Measurements from ENCODE around the gene CAMK1D.

CAMK1D gene

DNA sequence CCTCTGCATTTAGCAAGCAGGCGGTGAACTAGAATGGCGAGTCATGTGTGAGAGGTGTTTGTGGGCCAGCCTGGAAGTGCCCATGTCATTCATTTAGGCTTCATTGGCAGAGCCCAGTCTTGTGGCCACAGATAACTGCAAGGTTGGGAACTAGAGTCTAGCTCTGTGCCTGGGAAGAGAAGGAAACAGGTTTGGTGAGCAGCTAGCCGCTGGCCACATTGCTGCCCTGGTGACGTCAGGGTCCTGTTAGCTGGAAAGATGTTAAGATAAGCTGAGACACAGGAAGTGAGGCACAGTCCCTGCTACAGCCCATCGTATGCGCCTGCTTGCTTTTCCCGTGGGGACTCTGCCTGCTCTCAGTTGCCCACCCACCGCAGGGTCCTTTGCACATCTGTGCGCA, 185.5 kb downstream of the CAMK1D start:
- H3K27ac ChIP-seq, result no peak overlapping the region
- TF ChIP-seq, protein P1, sequence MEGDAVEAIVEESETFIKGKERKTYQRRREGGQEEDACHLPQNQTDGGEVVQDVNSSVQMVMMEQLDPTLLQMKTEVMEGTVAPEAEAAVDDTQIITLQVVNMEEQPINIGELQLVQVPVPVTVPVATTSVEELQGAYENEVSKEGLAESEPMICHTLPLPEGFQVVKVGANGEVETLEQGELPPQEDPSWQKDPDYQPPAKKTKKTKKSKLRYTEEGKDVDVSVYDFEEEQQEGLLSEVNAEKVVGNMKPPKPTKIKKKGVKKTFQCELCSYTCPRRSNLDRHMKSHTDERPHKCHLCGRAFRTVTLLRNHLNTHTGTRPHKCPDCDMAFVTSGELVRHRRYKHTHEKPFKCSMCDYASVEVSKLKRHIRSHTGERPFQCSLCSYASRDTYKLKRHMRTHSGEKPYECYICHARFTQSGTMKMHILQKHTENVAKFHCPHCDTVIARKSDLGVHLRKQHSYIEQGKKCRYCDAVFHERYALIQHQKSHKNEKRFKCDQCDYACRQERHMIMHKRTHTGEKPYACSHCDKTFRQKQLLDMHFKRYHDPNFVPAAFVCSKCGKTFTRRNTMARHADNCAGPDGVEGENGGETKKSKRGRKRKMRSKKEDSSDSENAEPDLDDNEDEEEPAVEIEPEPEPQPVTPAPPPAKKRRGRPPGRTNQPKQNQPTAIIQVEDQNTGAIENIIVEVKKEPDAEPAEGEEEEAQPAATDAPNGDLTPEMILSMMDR (conservative IDR thresholded peaks at IDR 0.05), result no peak

DNA sequence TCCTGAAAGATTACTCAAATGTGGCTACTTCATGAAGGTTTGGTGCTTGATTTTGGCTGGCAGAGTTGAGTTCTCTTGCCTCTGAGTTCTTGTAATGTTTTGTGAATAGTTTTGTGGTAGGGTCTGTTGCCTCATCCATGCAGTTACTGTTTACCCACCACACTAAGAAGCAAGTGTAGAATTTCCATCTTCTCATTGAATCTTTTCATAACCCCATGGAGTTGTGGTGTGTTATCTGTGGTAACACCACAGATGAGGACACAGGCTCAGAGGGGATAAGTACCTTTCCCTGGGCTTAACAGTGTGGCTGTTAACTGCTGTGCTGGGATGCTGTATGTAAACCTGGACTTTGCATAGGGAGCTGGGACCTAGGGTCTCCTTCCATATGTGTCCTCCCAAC, 186.3 kb downstream of the CAMK1D start:
- H3K27ac ChIP-seq, result no peak overlapping the region
- TF ChIP-seq, protein P1 (conservative IDR thresholded peaks at IDR 0.05), result no peak

DNA sequence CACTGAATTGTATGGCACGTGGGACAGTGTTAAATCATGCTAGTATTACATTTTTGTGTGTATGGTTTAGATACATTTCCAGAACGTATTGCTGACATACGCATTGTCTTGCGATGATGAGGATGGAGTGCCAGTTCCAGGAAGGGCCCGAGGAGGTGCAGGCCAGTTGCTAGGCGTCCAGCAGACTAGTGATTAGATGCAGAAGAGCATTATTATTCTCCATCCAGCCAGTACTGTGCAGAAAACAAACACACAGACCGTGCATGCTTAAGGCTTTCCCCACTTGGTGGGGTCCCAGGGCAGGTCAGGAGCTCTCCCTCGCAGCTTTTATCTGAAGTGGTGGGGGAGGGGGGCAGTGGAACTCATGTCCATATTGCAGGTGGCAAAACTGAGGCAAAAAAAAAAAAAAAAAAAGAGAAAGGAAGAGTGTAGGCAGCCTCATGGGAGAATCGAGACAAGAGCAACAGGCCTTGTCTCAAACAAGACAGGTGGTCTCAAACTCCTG, 189.2 kb downstream of the CAMK1D start:
- TF ChIP-seq, protein P1 (conservative IDR thresholded peaks at IDR 0.05), result no peak
- peak overlapping the region; percentile 51 for H3K27ac ChIP-seq

DNA sequence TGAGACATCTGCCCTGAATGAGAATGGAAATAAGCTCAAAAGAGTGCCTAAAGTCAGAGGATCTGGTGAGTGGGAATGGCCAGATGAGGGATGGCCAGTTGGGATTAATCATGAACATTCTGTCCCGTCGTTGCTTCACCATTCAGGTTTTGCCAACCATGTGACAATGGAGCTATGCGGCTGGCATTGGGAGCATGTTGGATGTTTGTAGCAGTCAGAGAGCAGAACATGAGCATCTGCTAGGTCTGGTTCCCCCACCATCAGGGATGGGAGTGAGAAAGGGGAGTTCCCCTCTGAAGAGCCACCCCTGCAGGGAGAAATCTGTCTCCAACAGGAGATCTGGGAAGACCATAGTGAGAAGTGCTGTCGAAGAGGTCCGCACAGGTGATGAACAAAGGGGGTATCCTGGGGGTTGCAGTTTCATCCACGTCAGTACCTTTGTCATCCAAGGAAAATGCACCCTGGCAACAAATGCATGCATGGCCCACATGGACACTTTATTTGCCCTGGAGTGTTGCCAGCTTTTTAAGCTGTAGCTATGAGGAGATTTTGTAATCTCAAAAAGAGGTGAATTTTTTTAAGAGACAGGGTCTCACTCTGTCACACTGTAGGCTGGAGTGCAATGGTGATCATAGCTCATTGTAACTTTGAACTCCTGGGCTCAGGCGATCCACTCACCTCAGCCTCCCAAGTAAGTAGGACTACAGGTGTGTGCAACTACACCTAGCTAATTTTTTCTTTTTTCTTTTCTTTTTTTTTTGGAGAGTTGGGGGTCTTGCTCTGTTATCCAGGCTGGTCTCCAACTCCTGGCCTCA, 190.2 kb downstream of the CAMK1D start:
- TF ChIP-seq, protein P1 (conservative IDR thresholded peaks at IDR 0.05), result no peak
- peak overlapping the region; percentile 51 for H3K27ac ChIP-seq

DNA sequence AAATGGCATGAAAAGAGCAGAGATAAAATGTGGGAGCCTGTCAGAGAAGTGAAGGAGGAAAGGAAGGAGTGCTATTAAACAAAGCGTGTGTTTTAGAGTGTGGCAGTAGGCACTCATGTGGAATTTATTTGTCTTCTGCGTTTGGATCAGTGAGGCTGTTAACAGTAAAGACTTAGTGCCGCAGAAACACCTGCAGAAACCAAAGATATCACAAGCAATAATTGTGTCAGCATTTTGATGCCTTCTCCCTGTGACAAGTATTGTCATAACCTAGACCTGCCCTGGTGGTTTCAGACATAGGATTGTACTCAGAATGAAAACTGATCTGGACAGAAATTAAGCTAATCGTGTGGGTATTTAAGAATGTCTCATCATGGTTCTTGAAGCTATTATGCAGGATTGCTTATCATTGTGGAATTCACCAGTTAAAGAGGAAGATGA, 191.0 kb downstream of the CAMK1D start:
- TF ChIP-seq, protein P1 (conservative IDR thresholded peaks at IDR 0.05), result no peak
- peak overlapping the region; percentile 51 for H3K27ac ChIP-seq

DNA sequence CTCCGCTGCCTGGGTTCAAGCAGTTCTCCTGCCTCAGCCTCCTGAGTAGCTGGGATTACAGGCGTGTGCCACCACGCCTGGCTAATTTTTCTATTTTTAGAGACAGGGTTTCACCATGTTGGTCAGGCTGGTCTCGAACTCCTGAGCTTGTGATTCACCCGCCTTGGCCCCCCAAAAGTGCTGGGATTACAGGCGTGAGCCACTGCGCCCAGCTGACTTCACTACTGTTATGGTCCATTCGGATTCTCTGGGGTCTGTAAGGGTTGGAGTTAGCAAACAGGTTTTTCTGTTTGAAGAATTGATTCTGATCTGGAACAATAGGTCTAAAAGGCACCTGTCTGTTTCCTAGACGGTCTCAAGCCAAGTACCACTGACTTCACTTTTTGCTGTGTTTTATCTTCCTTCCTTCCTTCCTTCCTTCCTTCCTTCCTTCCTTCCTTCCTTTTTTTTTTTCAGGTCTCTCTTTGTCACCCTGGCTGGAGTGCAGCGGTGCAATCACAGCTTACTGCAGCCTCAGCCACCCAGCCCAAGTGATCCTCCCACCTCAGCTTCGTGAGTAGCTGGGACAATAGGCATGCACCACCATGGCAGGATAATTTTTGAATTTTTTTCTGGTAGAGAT, 192.2 kb downstream of the CAMK1D start:
- peak overlapping the region; percentile 51 for H3K27ac ChIP-seq
- TF ChIP-seq, protein P1 (conservative IDR thresholded peaks at IDR 0.05), result no peak

DNA sequence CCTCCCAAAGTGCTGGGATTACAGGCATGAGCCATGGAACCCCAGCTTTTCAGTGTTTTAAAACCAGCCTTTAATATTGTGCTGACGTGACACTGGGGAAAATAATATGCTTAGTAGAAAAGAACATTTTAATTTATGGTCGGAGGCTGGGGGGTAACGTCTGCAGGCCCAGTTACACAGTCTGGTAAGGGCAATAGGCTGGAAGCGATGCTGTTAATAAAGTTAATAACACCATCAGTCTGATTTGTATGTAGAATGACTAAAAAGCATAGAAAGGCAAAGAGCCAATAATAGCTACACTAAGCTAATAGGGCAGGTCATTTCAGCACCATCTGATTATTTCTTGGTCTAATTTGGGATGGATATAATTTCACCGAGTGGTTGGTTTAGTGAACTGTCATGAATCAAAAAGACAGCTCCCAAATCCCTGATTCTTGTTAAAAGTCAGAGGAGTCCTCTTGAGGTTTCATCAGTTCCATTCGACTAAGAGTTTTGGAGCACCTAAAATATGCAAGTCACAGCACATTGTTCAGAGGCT, 192.9 kb downstream of the CAMK1D start:
- H3K27ac ChIP-seq, result no peak overlapping the region
- TF ChIP-seq, protein P1 (conservative IDR thresholded peaks at IDR 0.05), result no peak

Measured in VCaP (cell line).